Chondrocyte (in vitro differentiated cells): Measurements from ENCODE around the gene KIAA1549. TPM values are rescaled to one million over a fixed set of nuclear protein-coding genes. Genes with fewer than 3 reads are reported as not detected.

Experiments
- DNase-seq: peaks from one replicate; pipeline ENCODE4 v3.0.0; 2021; ENCODE audit warnings: mixed read lengths, low spot score
- H3K27ac Mint-ChIP-seq: one replicate; pipeline ENCODE4 v1.8.0; 2021; ENCODE audit warnings: mild to moderate bottlenecking, moderate library complexity, mixed read lengths; ENCODE audit not compliant: unreplicated experiment
- H3K27me3 Mint-ChIP-seq: 2 replicates; pipeline ENCODE4 v1.8.0; 2021; ENCODE audit warnings: low read depth, mixed read lengths
- H3K36me3 Mint-ChIP-seq: 2 replicates; pipeline ENCODE4 v1.8.0; 2021; ENCODE audit warnings: low read depth, mixed read lengths
- H3K4me1 Mint-ChIP-seq: 2 replicates; pipeline ENCODE4 v1.8.0; 2021; ENCODE audit warnings: low read depth, mild to moderate bottlenecking, mixed read lengths
- H3K4me3 Mint-ChIP-seq: one replicate; pipeline ENCODE4 v1.8.0; 2021; ENCODE audit warnings: mild to moderate bottlenecking, moderate library complexity, mixed read lengths; ENCODE audit not compliant: unreplicated experiment
- H3K9me3 Mint-ChIP-seq: 2 replicates; pipeline ENCODE4 v1.8.0; 2021; ENCODE audit warnings: low read depth, mixed read lengths
- CTCF ChIP-seq: fragments of 200-600 bp; sonication (generic); IDR thresholded peaks from 2 replicates; pipeline ENCODE4 v1.5.0; 2021; ENCODE audit warnings: antibody characterized with exemption, mild to moderate bottlenecking, moderate library complexity
- total RNA-seq: library from RNA; stranded (reverse); gene quantifications from 3 replicates; pipeline ENCODE4 v1.2.1, GENCODE V29; 2021

KIAA1549 gene
- total RNA-seq, 1 donor from 2014 or later, result 9.2 TPM

GRCh38 chr7:138849701-138850100 lies 131.5 kb downstream of the KIAA1549 start:
- H3K4me3 Mint-ChIP-seq, result no peak overlapping the region
- no peaks in the 10 kb centered on the region for H3K27me3 Mint-ChIP-seq
- peaks cover 28% of the 10 kb centered on the region for H3K4me1 Mint-ChIP-seq
- no peak for DNase-seq
- no peak overlapping the region for H3K27ac Mint-ChIP-seq
- H3K36me3 Mint-ChIP-seq, result peaks cover 9% of the 10 kb centered on the region
- no peak for TF ChIP-seq CTCF
- peaks cover 6% of the 10 kb centered on the region for H3K9me3 Mint-ChIP-seq

GRCh38 chr7:138848056-138848980 lies 132.9 kb downstream of the KIAA1549 start:
- Mint-ChIP-seq H3K4me1 (peaks cover 31% of the 10 kb centered on the region), H3K27ac (peak overlapping the region; percentile 74), H3K9me3 (peaks cover 6% of the 10 kb centered on the region), H3K4me3 (no peak overlapping the region), H3K27me3 (no peaks in the 10 kb centered on the region), H3K36me3 (peaks cover 9% of the 10 kb centered on the region)
- no peak for TF ChIP-seq CTCF
- DNase-seq, result no peak

- Mint-ChIP-seq H3K27me3 (no peaks in the 10 kb centered on the region), H3K4me3 (no peak overlapping the region), H3K9me3 (peaks cover 6% of the 10 kb centered on the region), H3K27ac (no peak overlapping the region), H3K4me1 (peaks cover 37% of the 10 kb centered on the region), H3K36me3 (peaks cover 9% of the 10 kb centered on the region)
- no peak for TF ChIP-seq CTCF
- DNase-seq, result no peak
Observed at GRCh38 chr7:138845711-138846110, 135.5 kb downstream of the KIAA1549 start.

- Mint-ChIP-seq H3K4me3 (no peak overlapping the region), H3K27ac (no peak overlapping the region), H3K36me3 (peaks cover 2% of the 10 kb centered on the region), H3K27me3 (no peaks in the 10 kb centered on the region), H3K4me1 (peaks cover 33% of the 10 kb centered on the region), H3K9me3 (no peaks in the 10 kb centered on the region)
- DNase-seq, result no peak
- TF ChIP-seq CTCF, result no peak
Observed at GRCh38 chr7:138843632-138844580, 137.3 kb downstream of the KIAA1549 start.

- Mint-ChIP-seq H3K4me3 (no peak overlapping the region), H3K27ac (peak overlapping the region; percentile 36), H3K4me1 (peaks cover 26% of the 10 kb centered on the region), H3K27me3 (no peaks in the 10 kb centered on the region), H3K9me3 (no peaks in the 10 kb centered on the region), H3K36me3 (peaks cover 2% of the 10 kb centered on the region)
- TF ChIP-seq CTCF, result no peak
- DNase-seq, result no peak
Observed at GRCh38 chr7:138842111-138842510, 139.1 kb downstream of the KIAA1549 start.
